AG09309 (cell line): Measurements from ENCODE around the gene CAMK2B.

Experiments
- DNase-seq: peaks from one replicate; pipeline ENCODE4 v3.0.0-alpha.2; 2010; ENCODE audit warnings: low read depth
- H3K4me3 ChIP-seq: 2 replicates; pipeline ENCODE4 v1.5.1; 2011; ENCODE audit warnings: mild to moderate bottlenecking, low read depth, low read length, moderate library complexity; ENCODE audit not compliant: control insufficient read depth
- CTCF ChIP-seq: IDR thresholded peaks from 2 replicates; pipeline ENCODE4 v1.5.1; 2011; ENCODE audit warnings: mild to moderate bottlenecking, low read depth, low read length, inconsistent platforms; ENCODE audit not compliant: insufficient read depth, control insufficient read depth; ENCODE audit errors: missing control alignments

The CAMK2B gene

GRCh38 chr7:44225566-44226395 is 99.6 kb downstream of the CAMK2B start:
- DNase-seq, result no peak
- TF ChIP-seq CTCF, result no peak
- H3K4me3 ChIP-seq, result no peak overlapping the region

GRCh38 chr7:44224974-44225565 is 100.3 kb downstream of the CAMK2B start:
- no peak overlapping the region for H3K4me3 ChIP-seq
- DNase-seq, result no peak
- TF ChIP-seq CTCF, result no peak

DNA sequence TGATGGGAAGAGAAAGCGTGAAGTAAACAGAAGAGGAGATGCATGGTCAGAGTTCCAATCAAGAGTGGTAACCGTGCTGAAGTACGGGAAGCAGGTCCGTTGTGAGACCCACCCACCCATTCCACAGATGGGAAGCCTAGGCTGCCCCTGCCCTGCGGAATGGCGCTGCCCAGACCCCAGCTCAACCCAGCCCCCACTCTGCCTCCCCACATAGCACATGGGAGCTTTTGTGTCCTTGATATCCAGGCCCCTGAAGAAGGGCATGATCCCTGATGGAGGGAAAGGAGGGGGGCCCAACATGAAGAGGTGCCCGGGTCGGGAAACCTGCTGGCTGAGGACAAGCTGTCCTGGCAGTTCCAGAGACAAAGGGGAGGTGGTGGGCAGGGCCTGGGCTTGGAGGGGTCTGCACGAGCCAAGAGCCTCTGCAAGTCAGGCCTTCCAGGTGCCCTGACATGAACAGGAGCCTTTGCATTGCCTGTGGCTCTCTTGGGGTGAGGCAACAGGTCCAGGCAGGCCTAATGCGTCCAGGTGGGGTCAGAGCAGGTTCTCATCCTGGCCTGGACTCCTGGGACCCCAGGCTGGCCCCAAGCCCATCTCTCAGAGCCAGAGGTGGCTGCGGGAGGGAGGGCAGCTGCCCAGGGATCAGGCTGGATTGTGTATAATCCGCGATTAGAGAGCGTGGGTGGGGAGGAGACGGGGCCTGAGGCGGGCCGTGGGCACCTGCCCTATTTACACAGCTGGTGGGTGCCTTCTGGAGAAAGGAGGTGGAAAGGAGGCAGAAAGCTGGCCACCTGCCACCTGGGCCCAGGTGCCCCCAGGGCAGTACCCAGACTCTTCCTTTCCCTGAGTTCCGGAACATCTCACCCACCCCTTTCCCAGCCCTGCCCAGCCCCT is 101.1 kb downstream of the CAMK2B start:
- no peak for TF ChIP-seq CTCF
- DNase-seq, result no peak
- no peak overlapping the region for H3K4me3 ChIP-seq

- no peak for DNase-seq
- H3K4me3 ChIP-seq, result no peak overlapping the region
- no peak for TF ChIP-seq CTCF
These were observed 101.9 kb downstream of the CAMK2B start for GRCh38 chr7:44223362-44224079.

DNA sequence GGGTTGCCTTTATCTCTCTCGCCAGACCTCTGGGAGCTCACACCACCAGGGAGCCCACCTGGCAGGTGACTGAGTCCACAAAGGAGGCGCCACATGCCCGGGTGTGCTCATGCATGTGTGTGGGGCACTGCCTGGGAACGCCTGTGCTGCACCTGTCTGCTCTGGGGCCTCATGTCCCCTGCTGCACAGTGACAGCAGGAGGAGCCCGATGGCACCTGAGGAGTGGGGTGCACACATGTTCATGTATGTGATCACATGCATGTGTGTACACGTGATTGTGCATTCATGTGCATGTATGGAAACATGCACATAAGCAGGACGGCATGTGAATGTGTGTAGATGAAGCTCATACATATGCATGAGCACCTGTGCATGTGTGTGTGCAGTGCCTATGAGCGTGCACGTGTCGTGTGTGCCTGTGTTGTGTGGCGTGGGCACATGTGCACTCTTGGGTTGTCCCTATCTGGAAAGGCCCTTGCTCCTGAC is 102.6 kb downstream of the CAMK2B start:
- TF ChIP-seq CTCF, result no peak
- no peak for DNase-seq
- H3K4me3 ChIP-seq, result no peak overlapping the region

- DNase-seq, result no peak
- TF ChIP-seq CTCF, result no peak
- no peak overlapping the region for H3K4me3 ChIP-seq
These were observed 103.3 kb downstream of the CAMK2B start for GRCh38 chr7:44222074-44222473.
